NT2/D1 (cell line): ENCODE results near the gene REV3L.

Experiments used
- SUZ12 ChIP-seq: IDR thresholded peaks from 2 replicates; pipeline ENCODE4 v1.6.1; 2011; ENCODE audit not compliant: insufficient read length, insufficient read depth; ENCODE audit errors: extremely low read depth
- YY1 ChIP-seq: IDR thresholded peaks from 2 replicates; pipeline ENCODE4 v1.6.1; 2011; ENCODE audit not compliant: insufficient read length, insufficient read depth
- ZNF274 ChIP-seq: IDR thresholded peaks from 2 replicates; pipeline ENCODE4 v1.6.1; 2011; ENCODE audit warnings: mild to moderate bottlenecking, low read depth, low read length

DNA sequence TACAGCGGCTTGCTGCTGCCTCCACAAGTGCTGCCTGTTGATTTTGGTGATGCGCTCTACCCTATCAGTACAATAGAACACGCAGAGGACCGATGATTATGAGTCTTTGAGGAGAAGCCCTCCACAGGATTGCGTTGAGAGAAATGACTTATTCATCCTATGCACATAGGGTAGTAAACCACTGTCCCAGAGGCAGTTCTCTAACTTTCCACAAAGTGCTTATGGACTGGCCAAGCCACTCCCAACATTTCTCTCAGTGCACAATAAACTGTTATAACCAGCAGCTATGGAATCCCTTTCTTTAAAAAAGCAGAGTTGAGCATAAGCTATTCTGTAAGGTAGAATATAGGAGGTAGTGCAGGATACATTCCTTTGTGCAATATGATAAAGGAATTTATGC lies 48.2 kb upstream of the REV3L start:
- no peak for TF ChIP-seq ZNF274
- TF ChIP-seq YY1 = no peak
- TF ChIP-seq SUZ12 = no peak
